AG20443 (cell line): ENCODE results near the gene LRBA.

Experiments used
- DNase-seq: peaks from one replicate; pipeline ENCODE4 v3.0.0; 2012; ENCODE audit warnings: low spot score, mixed read lengths

Gene LRBA

DNA sequence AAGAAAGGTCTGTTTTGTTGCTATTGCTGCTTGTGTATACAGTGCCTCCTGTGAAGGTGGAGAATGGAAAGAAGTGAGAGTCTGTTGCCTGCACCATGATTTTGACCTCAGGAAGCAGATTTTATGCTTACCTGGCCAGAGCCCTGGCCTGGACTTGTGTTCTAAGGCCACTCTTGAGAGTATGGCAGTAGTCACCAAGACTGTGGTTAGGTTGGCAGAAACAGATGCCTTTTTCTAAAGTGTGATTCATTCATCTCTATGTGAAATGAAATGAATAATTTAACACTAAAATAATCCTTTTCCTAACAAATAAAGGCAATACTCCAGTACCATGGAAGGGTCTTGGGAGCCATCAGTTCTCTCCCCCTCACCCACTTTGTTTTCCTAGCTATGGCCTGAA lies 775.1 kb downstream of the LRBA start:
- DNase-seq = no peak

DNA sequence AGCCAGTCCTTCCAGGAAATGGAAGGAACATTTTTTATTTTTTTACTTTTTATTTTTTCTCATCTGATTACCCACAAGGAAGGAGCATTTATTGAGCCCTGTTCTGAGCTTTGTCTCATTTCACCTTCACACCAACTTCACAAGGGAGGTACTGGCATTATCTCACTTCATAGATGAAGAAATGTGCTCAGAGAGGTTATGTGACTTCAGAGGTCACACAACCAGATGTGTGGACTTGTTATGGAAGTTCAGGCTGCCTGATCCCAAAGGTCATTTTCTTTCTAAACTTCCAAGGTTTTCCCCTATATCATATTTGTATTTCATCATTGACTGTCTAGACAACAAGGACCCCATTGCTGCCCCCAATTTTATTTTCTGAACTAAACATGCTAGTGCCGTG lies 776.5 kb downstream of the LRBA start:
- no peak for DNase-seq

GRCh38 chr4:150237110-150237872 lies 777.8 kb downstream of the LRBA start:
- peak; percentile 58 for DNase-seq

DNA sequence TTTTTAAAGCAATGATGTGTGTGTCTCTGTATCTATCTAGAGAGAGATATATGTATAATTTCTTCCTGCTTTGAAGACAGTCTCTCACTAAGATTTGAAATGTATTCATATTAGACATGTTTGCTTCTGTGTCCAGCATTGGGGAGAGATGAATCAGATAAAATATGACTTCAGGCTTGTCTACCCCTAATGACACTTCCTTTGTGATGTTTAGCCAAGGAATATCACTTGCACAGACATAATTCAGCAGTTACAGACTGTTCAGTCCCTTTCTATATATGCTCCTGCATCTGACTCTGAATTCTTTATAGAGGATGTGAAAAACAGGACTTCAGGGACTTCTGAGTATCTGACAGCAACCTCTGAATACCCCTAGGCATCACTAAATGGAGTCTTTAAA lies 778.5 kb downstream of the LRBA start:
- DNase-seq = no peak

DNA sequence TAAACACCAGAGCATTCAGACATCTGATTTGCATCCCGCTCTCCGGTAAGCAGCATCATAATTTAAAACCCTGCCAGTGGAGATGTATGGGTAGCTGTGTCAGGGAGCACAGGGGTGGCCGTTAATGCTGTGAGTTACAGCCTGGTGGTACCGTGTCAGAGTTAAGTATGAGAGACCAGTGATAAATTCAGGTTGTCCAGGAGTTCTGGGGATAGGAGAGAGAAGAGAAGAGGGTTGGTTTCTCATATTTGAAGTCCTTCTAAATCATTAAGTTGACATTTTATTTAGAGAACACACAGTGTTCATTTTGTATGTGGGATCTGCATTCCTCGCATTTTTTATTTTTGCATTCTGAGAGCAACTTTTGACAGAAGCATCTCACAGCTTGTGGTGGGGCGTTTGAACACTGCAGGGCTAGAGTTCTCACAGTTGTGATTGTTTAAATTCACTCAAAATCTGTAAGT lies 779.2 kb downstream of the LRBA start:
- DNase-seq = no peak

DNA sequence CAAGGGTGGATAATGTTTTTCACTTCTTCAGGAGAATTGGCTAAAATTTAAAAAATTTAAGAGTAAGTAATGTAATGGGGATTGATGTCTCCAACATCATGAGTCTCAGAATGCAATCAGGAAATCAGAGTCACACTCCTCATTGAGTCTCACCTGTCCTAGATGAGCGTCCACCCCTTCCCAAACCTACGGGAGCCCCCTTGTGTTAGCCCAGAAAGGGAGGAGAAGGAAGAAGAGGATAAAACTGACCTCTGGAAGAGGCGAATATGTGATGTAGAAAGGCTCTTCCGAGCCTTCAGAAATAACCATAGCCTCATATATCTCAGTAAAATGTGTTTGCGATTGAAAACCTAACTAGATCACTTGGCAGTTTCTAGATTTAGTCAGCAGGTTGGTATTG lies 779.8 kb downstream of the LRBA start:
- DNase-seq = no peak

- no peak for DNase-seq
Observed at GRCh38 chr4:150234246-150234645, 780.8 kb downstream of the LRBA start.

GRCh38 chr4:150232029-150232428 lies 783.1 kb downstream of the LRBA start:
- DNase-seq = no peak

- no peak for DNase-seq
Observed at GRCh38 chr4:150231107-150231770, 783.8 kb downstream of the LRBA start.

- DNase-seq = no peak
Observed at GRCh38 chr4:150230561-150230960, 784.5 kb downstream of the LRBA start.

DNA sequence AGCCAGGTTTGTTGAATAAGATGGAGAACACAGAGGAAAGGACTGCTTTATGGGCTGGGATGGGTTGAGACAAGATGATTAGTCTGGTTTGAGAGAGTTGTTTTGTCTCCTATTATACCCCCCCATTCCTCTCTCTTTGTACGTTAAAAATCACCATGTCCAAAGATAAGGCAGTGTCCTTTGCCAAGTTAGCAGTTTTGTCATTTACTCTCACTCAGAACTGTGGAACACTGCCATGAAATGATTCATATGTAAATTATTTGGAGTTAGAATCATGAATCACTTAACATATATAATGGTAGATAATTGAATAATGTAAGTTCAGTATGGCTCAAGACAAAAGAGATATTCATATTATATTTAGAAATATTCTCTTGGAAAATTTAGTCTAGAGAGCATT lies 785.6 kb downstream of the LRBA start:
- no peak for DNase-seq

DNA sequence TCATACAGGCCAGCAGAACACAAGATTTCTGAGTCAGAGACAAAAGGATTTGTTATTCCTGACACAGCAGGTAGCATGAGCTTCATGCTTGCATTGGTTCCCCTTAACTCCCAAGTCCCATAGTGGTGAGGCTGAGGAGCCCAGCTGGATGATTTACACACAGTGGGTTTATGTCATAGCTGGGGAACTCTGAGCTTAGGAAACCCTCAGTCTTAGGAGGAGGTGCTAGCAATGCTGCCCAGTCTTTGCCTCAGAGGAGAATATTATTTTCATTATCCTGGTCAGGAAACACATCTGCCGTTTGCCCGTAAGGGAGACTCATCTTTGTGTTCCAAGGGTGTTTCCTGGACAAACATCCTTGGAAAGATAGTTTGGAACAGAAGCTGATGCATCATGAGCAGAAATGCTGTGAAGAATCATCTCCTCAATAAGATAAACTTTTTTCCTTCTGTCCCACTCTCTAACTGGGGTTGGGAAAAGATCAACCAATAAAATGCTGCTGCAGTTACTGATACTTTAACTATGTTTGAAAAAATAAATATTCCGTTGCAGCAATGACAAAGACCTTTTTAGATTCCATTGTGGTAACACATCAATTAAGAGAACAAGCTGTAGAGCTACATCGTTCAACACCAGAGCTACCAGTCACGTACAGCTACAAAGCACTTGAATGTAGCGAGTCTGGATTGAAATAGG lies 790.0 kb downstream of the LRBA start:
- DNase-seq = peak; percentile 74

- peak; percentile 41 for DNase-seq
Observed at GRCh38 chr4:150219841-150220240, 795.2 kb downstream of the LRBA start.

GRCh38 chr4:150218447-150218846 lies 796.6 kb downstream of the LRBA start:
- DNase-seq = no peak

DNA sequence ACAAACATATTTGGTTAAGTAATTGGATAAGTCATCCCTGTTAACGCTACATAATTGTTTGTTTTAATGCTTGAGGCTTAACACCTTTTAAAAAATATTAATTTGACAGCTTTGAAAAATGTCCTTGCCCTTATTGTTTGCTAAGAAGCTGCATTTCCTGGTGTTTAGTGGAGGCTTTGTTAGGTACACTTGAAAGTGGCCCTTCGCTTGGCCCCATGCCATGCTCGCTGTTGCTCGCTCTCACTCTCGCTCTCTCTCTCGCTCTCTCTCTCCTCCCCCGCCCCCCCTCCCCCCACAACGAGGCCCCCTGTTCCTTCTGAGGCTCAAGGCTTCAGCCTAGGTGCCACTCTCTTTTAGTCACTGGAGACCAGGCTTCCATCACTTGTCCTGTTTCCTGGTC lies 797.3 kb downstream of the LRBA start:
- DNase-seq = no peak

GRCh38 chr4:150217192-150217591 lies 797.9 kb downstream of the LRBA start:
- DNase-seq = peak; percentile 68

DNA sequence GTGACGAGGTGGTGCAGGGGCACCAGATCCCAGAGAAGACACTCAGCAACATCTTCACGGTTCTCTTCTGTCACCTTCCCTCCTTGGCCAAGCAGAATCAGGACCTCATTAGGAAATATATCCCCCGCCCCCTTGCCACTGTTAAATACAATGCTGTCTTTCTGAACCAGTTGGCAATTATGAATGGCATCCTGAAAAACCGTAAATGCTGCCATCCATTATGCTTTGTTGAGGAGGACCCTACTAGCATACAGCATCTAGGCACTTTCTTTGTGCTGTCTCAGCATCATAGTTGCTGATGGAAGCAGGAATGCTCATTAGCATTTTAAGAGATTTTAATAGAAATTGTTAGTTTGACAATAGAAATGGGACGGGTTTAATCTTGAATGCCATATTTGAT lies 798.4 kb downstream of the LRBA start:
- no peak for DNase-seq

- DNase-seq = no peak
Observed at GRCh38 chr4:150215601-150216000, 799.5 kb downstream of the LRBA start.
